Activated CD8-positive, alpha-beta T cell treated with anti-CD3 and anti-CD28 coated beads for 36 hours (primary cell): Measurements from ENCODE around the gene TSPAN2. TPM values are rescaled to one million over a fixed set of nuclear protein-coding genes. Genes with fewer than 3 reads are reported as not detected.

Source experiments
- ATAC-seq: fragments of 200-7000 bp; cut with Tn5 transposase; one replicate; pipeline ENCODE4 v1.10.0; 2021; ENCODE audit warnings: mild to moderate bottlenecking, moderate library complexity
- CTCF ChIA-PET: fragments of 350-600 bp; sonication (Branson Sonifier 250); formaldehyde crosslinking; loops from one replicate; lab custom pipeline; 2021; ENCODE audit warnings: antibody characterized with exemption; lab: Charles Lee
- POLR2A ChIA-PET: fragments of 350-600 bp; sonication (Branson Sonifier 250); formaldehyde crosslinking; loops from one replicate; lab custom pipeline; 2021; ENCODE audit warnings: antibody characterized with exemption; lab: Charles Lee
- DNase-seq: peaks from one replicate; pipeline ENCODE4 v3.0.0-alpha.2; 2020
- H3K27ac Mint-ChIP-seq: one replicate; pipeline ENCODE4 v1.8.0; 2021; ENCODE audit warnings: mild to moderate bottlenecking, mixed read lengths
- H3K27me3 Mint-ChIP-seq: one replicate; pipeline ENCODE4 v1.8.0; 2021; ENCODE audit warnings: mixed read lengths
- H3K36me3 Mint-ChIP-seq: one replicate; pipeline ENCODE4 v1.8.0; 2021; ENCODE audit warnings: low read depth, mixed read lengths
- H3K4me1 Mint-ChIP-seq: one replicate; pipeline ENCODE4 v1.8.0; 2021; ENCODE audit warnings: low read depth, mixed read lengths
- H3K4me3 Mint-ChIP-seq: one replicate; pipeline ENCODE4 v1.8.0; 2021; ENCODE audit warnings: mild to moderate bottlenecking, moderate library complexity, mixed read lengths
- H3K9me3 Mint-ChIP-seq: one replicate; pipeline ENCODE4 v1.8.0; 2021; ENCODE audit warnings: mixed read lengths
- intact Hi-C: fragments of 100-400 bp; cut with micrococcal nuclease; formaldehyde crosslinking; loops from one replicate; pipeline ENCODE4 v1.10.0; 2022
- total RNA-seq, 2 experiments: library from RNA; stranded (reverse); gene quantifications; one replicate each; pipeline ENCODE4 v1.2.3, GENCODE V29; 2021
- TF ChIP-seq, protein P1 (sequence below): fragments of 200-600 bp; IDR thresholded peaks from one replicate; pipeline ENCODE4 v1.8.0; 2022; ENCODE audit warnings: antibody characterized with exemption, mild to moderate bottlenecking

TSPAN2 gene
- total RNA-seq, 2 experiments from 2014 or later = 0.74 to 0.90 TPM

DNA sequence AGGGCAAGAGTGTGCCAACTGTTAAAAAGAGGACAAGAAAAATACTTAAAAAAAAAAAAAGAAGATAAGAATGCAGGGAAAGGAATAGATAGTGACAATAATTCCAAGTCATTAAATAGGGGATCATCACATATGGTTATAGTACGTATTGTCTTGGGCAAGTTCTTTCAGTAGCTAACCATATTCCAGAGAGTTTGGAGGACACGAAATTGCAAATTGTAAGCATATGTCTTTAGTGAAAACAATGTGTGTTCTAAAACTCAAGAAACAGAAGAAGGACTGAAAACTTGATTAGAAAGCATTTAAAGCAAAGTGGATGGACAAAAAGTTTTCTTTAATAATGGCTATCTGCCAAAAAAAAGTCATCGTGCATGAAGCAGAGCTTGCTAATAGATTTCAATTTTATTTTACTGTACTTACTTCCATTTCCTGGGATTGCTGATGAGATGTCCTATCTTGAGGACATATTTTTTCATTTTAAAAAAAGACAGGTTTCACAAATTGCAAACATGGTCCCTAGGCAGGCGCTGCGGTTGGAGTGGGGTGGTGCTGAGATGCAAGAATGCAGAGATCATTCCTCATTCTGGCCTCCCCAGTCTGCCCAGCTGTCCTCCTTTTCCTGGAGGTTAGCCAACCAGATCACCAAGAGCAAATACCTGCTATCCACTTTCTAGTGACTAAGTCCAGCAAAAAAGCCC is 11.9 kb downstream of the TSPAN2 start:
- Mint-ChIP-seq H3K27me3 (peaks cover 2% of the 10 kb centered on the region), H3K36me3 (no peaks in the 10 kb centered on the region), H3K9me3 (no peaks in the 10 kb centered on the region), H3K4me1 (peaks cover 26% of the 10 kb centered on the region), H3K27ac (no peak overlapping the region), H3K4me3 (no peak overlapping the region)
- CTCF ChIA-PET = interaction anchor here (1.2 to 2.2 kb wide), 2 partner anchors 22 to 24 kb away, joined by 3 to 8 read pairs; no protein-coding TSS in a partner anchor
- no peak for DNase-seq
- POLR2A ChIA-PET = no interaction called here
- intact Hi-C loops = no loop called here
- TF ChIP-seq, protein P1, sequence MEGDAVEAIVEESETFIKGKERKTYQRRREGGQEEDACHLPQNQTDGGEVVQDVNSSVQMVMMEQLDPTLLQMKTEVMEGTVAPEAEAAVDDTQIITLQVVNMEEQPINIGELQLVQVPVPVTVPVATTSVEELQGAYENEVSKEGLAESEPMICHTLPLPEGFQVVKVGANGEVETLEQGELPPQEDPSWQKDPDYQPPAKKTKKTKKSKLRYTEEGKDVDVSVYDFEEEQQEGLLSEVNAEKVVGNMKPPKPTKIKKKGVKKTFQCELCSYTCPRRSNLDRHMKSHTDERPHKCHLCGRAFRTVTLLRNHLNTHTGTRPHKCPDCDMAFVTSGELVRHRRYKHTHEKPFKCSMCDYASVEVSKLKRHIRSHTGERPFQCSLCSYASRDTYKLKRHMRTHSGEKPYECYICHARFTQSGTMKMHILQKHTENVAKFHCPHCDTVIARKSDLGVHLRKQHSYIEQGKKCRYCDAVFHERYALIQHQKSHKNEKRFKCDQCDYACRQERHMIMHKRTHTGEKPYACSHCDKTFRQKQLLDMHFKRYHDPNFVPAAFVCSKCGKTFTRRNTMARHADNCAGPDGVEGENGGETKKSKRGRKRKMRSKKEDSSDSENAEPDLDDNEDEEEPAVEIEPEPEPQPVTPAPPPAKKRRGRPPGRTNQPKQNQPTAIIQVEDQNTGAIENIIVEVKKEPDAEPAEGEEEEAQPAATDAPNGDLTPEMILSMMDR = no peak
- ATAC-seq = no peak

DNA sequence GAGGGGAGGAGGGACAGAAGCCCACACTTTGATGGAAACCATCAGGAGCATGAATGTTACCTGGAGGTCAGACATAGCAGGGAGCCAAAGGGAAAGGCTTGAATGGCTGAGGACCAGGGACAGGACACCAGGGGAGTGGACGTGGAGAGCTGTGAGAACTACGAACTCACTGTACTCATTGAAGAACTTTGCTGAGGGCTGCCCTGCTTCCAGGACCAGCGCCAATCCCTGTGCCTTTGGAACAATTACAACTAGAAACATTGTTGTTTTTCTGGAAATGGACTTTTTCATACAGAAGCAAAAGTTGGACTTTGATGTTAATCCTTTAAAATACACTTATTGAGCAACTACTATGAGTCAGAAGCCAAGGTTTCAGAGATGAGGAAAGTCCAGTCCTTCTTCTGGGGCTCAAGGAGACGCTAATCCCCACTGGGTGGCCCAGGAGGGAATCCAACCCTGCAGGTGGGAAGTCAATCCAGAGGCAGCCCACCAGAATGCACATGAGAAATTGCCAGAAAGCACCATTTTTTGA is 12.9 kb downstream of the TSPAN2 start:
- H3K27ac Mint-ChIP-seq = no peak overlapping the region
- intact Hi-C loops = no loop called here
- TF ChIP-seq, protein P1 = no peak
- no peaks in the 10 kb centered on the region for H3K9me3 Mint-ChIP-seq
- POLR2A ChIA-PET = no interaction called here
- H3K4me3 Mint-ChIP-seq = no peak overlapping the region
- peaks cover 35% of the 10 kb centered on the region for H3K4me1 Mint-ChIP-seq
- no peak for DNase-seq
- CTCF ChIA-PET = interaction anchor here (2.2 kb wide), 1 partner anchor 23 kb away, joined by 8 read pairs; no protein-coding TSS in a partner anchor
- ATAC-seq = no peak
- H3K36me3 Mint-ChIP-seq = no peaks in the 10 kb centered on the region
- H3K27me3 Mint-ChIP-seq = peaks cover 2% of the 10 kb centered on the region

DNA sequence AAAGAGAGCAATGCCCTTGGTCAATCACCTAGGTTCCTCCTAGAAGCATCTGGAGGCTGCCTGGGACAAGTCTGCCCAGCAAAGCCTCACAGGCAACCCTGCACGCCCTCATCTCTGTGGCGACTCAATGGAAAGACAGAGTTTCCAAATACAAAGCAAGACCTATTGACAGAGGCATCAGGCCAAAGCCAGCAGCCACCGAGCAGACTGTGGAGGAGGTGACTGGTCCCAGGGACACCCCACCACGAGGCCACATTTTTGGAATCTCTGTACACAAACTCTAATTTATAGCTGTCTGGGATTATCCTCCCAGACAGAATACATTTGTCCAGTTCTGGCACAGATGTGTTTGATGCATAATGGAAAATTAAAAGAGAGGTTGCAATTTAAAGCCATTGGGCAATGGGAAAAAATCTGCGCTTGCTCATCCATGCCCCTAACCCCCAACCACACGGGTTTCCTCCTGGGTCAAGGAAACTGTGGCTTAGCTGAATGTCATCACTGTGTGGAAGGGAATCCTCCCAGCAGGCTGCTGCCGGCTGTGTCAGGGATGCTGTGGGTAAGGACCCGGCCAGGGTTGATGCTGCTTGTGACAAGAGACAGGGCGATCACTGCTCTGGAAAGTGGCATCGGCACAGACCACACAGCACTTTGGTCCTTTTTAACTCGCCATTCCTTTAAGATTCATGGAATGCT is 14.3 kb downstream of the TSPAN2 start:
- intact Hi-C loops = no loop called here
- H3K27me3 Mint-ChIP-seq = peaks cover 2% of the 10 kb centered on the region
- DNase-seq (no peak), ATAC-seq (no peak)
- H3K27ac Mint-ChIP-seq = no peak overlapping the region
- H3K4me3 Mint-ChIP-seq = no peak overlapping the region
- TF ChIP-seq, protein P1 = no peak
- H3K36me3 Mint-ChIP-seq = no peaks in the 10 kb centered on the region
- CTCF ChIA-PET = no interaction called here
- H3K4me1 Mint-ChIP-seq = peaks cover 48% of the 10 kb centered on the region
- no peaks in the 10 kb centered on the region for H3K9me3 Mint-ChIP-seq
- POLR2A ChIA-PET = no interaction called here

DNA sequence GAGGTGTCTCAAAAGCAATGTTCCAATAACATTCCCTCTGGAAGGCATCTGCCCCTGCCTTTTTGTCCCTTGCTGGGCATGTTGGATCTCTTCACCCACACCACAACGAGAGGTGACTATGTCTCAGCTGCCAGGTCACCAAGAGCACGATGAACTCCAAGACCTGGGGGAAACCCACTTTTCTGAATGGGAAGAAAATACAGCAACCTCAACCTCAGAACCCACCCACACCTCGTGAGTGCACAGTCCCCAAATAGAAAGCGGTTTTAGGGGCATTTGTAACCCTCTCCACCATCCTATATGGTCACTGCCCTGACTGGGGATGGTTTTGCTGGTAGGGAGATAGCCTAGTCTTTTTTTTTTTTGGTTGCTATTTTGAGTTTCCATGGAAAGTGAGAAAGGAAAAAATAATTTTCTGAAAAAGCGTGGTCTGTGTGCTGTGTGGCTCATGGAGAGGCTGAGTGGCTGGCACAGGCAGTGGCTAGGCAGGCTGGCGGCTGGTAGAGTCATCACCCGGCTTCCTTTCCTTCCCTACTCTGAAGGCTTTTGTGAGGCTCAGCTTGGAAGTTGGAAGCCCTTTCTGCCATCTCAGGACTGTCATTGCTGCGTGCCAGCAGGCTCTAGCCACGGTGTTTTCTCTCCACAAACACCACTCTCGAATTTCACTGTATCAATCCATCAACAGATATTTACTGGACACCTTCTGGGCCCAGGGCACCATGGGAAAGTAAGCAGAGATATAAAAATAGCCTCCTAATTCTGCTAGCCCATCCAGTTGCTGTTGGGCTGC is 15.8 kb downstream of the TSPAN2 start:
- H3K9me3 Mint-ChIP-seq = no peaks in the 10 kb centered on the region
- no peaks in the 10 kb centered on the region for H3K36me3 Mint-ChIP-seq
- ChIA-PET CTCF (interaction anchor here (1.1 kb wide), 1 partner anchor 22 kb away, joined by 3 read pairs; no protein-coding TSS in a partner anchor), POLR2A (interaction anchor here (0.6 kb wide), 1 partner anchor 178 kb away, joined by 3 read pairs; no protein-coding TSS in a partner anchor)
- H3K27ac Mint-ChIP-seq = no peak overlapping the region
- TF ChIP-seq, protein P1 = no peak
- intact Hi-C loops = no loop called here
- ATAC-seq (peak; percentile 74), DNase-seq (peak; percentile 67)
- H3K4me3 Mint-ChIP-seq = no peak overlapping the region
- peaks cover 57% of the 10 kb centered on the region for H3K4me1 Mint-ChIP-seq
- peaks cover 2% of the 10 kb centered on the region for H3K27me3 Mint-ChIP-seq
